Keratinocyte (primary cell): ENCODE measurements around the gene TBC1D3B. TPM values are rescaled to one million over a fixed set of nuclear protein-coding genes. Genes with fewer than 3 reads are reported as not detected.
"Not testable (repeated sequence)": the region's sequence is repeated elsewhere in the genome, so short reads cannot be mapped to it uniquely, and the experiment has no call there.

Source experiments
- DNase-seq: peaks from one replicate; pipeline ENCODE4 v3.0.0-alpha.2; 2011; ENCODE audit warnings: low read depth, missing footprints, low spot score
- FAIRE-seq: peaks from 2 replicates; lab custom pipeline; 2011; peaks lifted over from hg19 to GRCh38; lab: Jason Lieb, UNC
- H2AFZ ChIP-seq: 2 replicates; pipeline ENCODE4 v1.6.0; 2012; ENCODE audit warnings: low read length, control low read depth, inconsistent platforms; ENCODE audit not compliant: control insufficient read depth
- H3K27ac ChIP-seq: 2 replicates; pipeline ENCODE4 v1.5.1; 2011; ENCODE audit warnings: low read length; ENCODE audit not compliant: control insufficient read depth, insufficient read depth
- H3K27me3 ChIP-seq: 3 replicates; pipeline ENCODE4 v1.6.0; 2011; ENCODE audit warnings: low read length; ENCODE audit not compliant: control insufficient read depth, insufficient read depth; ENCODE audit errors: extremely low read depth
- H3K36me3 ChIP-seq, 2 experiments: 2 replicates in 1 of 2; 3 replicates in 1 of 2; pipeline ENCODE4 v1.5.1; 2011; ENCODE audit warnings: low read length in 2 of 2, mild to moderate bottlenecking in 1 of 2; ENCODE audit not compliant: control insufficient read depth in 2 of 2, insufficient read depth in 2 of 2; ENCODE audit errors: extremely low read depth in 1 of 2
- H3K4me1 ChIP-seq: 3 replicates; pipeline ENCODE4 v1.5.1; 2011; ENCODE audit warnings: low read length; ENCODE audit not compliant: control insufficient read depth, insufficient read depth; ENCODE audit errors: extremely low read depth
- H3K4me2 ChIP-seq: 3 replicates; pipeline ENCODE4 v1.6.0; 2011; ENCODE audit warnings: low read depth, low read length; ENCODE audit not compliant: control insufficient read depth, insufficient read depth; ENCODE audit errors: extremely low read depth
- H3K4me3 ChIP-seq, 3 experiments: fragments of 200-600 bp in 1 of 3; sonication (generic) in 1 of 3; 2 replicates in 2 of 3; 3 replicates in 1 of 3; pipeline ENCODE4 v1.5.1; 2011 to 2016; ENCODE audit warnings: low read length in 3 of 3, mild to moderate bottlenecking in 3 of 3, control low read depth in 2 of 3, inconsistent platforms in 1 of 3, low read depth in 1 of 3, mixed read lengths in 1 of 3, mixed run types in 1 of 3, moderate library complexity in 1 of 3; ENCODE audit not compliant: control insufficient read depth in 2 of 3, insufficient read depth in 2 of 3; ENCODE audit errors: extremely low read depth in 1 of 3
- H3K79me2 ChIP-seq: 2 replicates; pipeline ENCODE4 v1.6.0; 2012; ENCODE audit warnings: low read length; ENCODE audit not compliant: control insufficient read depth, insufficient read depth
- H3K9ac ChIP-seq: 3 replicates; pipeline ENCODE4 v1.6.0; 2011; ENCODE audit warnings: low read length; ENCODE audit not compliant: control insufficient read depth, insufficient read depth; ENCODE audit errors: extremely low read depth
- H3K9me1 ChIP-seq: 3 replicates; pipeline ENCODE4 v1.6.0; 2011; ENCODE audit warnings: low read length; ENCODE audit not compliant: control insufficient read depth, insufficient read depth; ENCODE audit errors: extremely low read depth
- H3K9me3 ChIP-seq: 2 replicates; pipeline ENCODE4 v1.5.1; 2012; ENCODE audit warnings: low read depth, low read length; ENCODE audit not compliant: control insufficient read depth
- H4K20me1 ChIP-seq: 3 replicates; pipeline ENCODE4 v1.6.0; 2011; ENCODE audit warnings: low read length; ENCODE audit not compliant: control insufficient read depth, insufficient read depth; ENCODE audit errors: extremely low read depth
- CTCF ChIP-seq, 3 experiments: IDR thresholded peaks in 1 of 3; conservative IDR thresholded peaks in 1 of 3; optimal IDR thresholded peaks in 1 of 3; 2 replicates in 2 of 3; 3 replicates in 1 of 3; pipeline versions ENCODE3 to v1.5.1; 2011; ENCODE audit warnings: low read length in 3 of 3, mild to moderate bottlenecking in 3 of 3, moderate library complexity in 2 of 3, control low read depth in 1 of 3, inconsistent platforms in 1 of 3; ENCODE audit not compliant: insufficient read depth in 2 of 3; ENCODE audit errors: extremely low read depth in 1 of 3
- dilution Hi-C: fragments of 300-500 bp; cut with MboI; formaldehyde crosslinking; loops from one replicate; pipeline ENCODE4 v1.7.0; 2020; ENCODE audit warnings: low sequenced_read_pairs; ENCODE audit not compliant: extremely low pct_ligation_motif_present
- polyA plus RNA-seq, 5 experiments: library from polyadenylated mRNA; depleted of rRNA in 3 of 5; stranded (reverse) in 3 of 5; stranded (forward) in 1 of 5; unstranded in 1 of 5; fragments of >200 nt; gene quantifications; 1 replicate in 1 of 5; 2 replicates in 3 of 5; 3 replicates in 1 of 5; pipeline versions ENCODE4 v1.2.1 to v1.2.3, GENCODE V29; 2011 to 2012; ENCODE audit warnings: missing spikeins in 2 of 5, low read depth in 1 of 5, low replicate concordance in 1 of 5

Gene TBC1D3B
- polyA plus RNA-seq, 1 donor (not counting 4 experiments of a cell fraction or from before 2014, with no cell fraction given), result 0.71 TPM

- H3K9me1 ChIP-seq, H3K27me3 ChIP-seq, DNase-seq, H3K4me1 ChIP-seq, H3K79me2 ChIP-seq, H3K27ac ChIP-seq, FAIRE-seq, H3K9me3 ChIP-seq, H3K9ac ChIP-seq, H3K4me3 ChIP-seq, H4K20me1 ChIP-seq, H2AFZ ChIP-seq, H3K36me3 ChIP-seq, dilution Hi-C loops, H3K4me2 ChIP-seq: not testable (repeated sequence)
These were observed 43.1 kb upstream of the TBC1D3B start for GRCh38 chr17:36219556-36219955.

GRCh38 chr17:36215406-36216308 is 39.2 kb upstream of the TBC1D3B start:
- H3K4me1 ChIP-seq, H3K9ac ChIP-seq, H2AFZ ChIP-seq, H3K79me2 ChIP-seq, H3K36me3 ChIP-seq, DNase-seq, H3K9me3 ChIP-seq, H3K9me1 ChIP-seq, FAIRE-seq, H3K27ac ChIP-seq, H4K20me1 ChIP-seq, dilution Hi-C loops, H3K4me3 ChIP-seq, H3K4me2 ChIP-seq, H3K27me3 ChIP-seq: not testable (repeated sequence)

GRCh38 chr17:36214918-36215317 is 38.5 kb upstream of the TBC1D3B start:
- H3K27me3 ChIP-seq, result no peaks in the 10 kb centered on the region
- DNase-seq (no peak), FAIRE-seq (no peak)
- H3K36me3 ChIP-seq, result no peaks in the 10 kb centered on the region
- dilution Hi-C loops, result no loop called here
- H2AFZ ChIP-seq, result no peak overlapping the region
- TF ChIP-seq CTCF (optimal IDR thresholded peaks at IDR 0.05 in 1 of 3, IDR thresholded peaks at IDR 0.05 in 1 of 3, conservative IDR thresholded peaks at IDR 0.05 in 1 of 3; ENCODE audit: extremely low read depth in 1 of 3, insufficient read depth in 2 of 3, low read length in 3 of 3), result no peak
- H3K27ac ChIP-seq, result no peak overlapping the region
- no peaks in the 10 kb centered on the region for H3K4me1 ChIP-seq
- no peak overlapping the region for H3K9ac ChIP-seq
- no peak overlapping the region for H3K4me2 ChIP-seq
- no peaks in the 10 kb centered on the region for H4K20me1 ChIP-seq
- peaks cover 4% of the 10 kb centered on the region for H3K9me3 ChIP-seq
- H3K4me3 ChIP-seq, result no peak overlapping the region
- no peaks in the 10 kb centered on the region for H3K79me2 ChIP-seq
- no peaks in the 10 kb centered on the region for H3K9me1 ChIP-seq
